ENCODE measurements around the gene DNAJC21.
"Not testable (repeated sequence)": the region's sequence is repeated elsewhere in the genome, so short reads cannot be mapped to it uniquely, and the experiment has no call there.

DNAJC21 gene

DNA sequence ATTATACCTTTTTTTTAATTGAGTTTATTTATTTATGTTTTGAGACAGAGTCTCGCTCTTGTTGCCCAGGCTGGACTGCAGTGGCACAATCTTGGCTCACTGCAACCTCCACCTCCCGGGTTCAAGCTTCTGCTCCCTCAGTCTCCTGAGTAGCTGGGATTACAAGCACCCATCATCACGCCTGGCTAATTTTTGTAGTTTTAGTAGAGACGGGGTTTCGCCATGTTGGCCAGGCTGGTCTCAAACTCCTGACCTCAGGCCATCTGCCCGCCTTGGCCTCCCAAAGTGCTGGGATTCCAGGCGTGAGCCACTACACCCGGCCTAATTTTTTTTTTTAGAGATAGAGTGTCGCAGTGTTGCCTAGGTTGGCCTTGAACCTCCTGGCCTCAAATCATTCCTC lies 6.1 kb upstream of the DNAJC21 start:
- peak overlapping the region; percentile 54 for H3K27ac ChIP-seq (ENCODE audit: low read depth, low read length, severe bottlenecking)
- not testable (repeated sequence) for H3K4me1 ChIP-seq (ENCODE audit: control insufficient read depth, insufficient read depth, low read length, poor library complexity, severe bottlenecking); H3K9me3 ChIP-seq (ENCODE audit: control insufficient read depth, low read length); H3K4me3 ChIP-seq (ENCODE audit: extremely low read depth, insufficient read depth, low read length, poor library complexity, severe bottlenecking)
- WGBS, 2 experiments (ENCODE audit: insufficient coverage in 2 of 2), result 83 to 95% methylated on average over 5 to 8 of the region's 9 CpGs
- H3K36me3 ChIP-seq (ENCODE audit: control insufficient read depth, insufficient read depth, low read length), result peaks cover 58% of the 10 kb centered on the region

GRCh38 chr5:34923694-34924461 lies 5.5 kb upstream of the DNAJC21 start:
- 72 to 100% methylated on average over 1 to 2 of the region's 3 CpGs for WGBS, 2 experiments (ENCODE audit: insufficient coverage in 2 of 2)
- H3K27ac ChIP-seq (ENCODE audit: low read depth, low read length, severe bottlenecking), result peak overlapping the region; percentile 54
- H3K9me3 ChIP-seq (ENCODE audit: control insufficient read depth, low read length), result no peaks in the 10 kb centered on the region
- peaks cover 53% of the 10 kb centered on the region for H3K36me3 ChIP-seq (ENCODE audit: control insufficient read depth, insufficient read depth, low read length)
- no peak overlapping the region for H3K4me3 ChIP-seq (ENCODE audit: extremely low read depth, insufficient read depth, low read length, poor library complexity, severe bottlenecking)
- peaks cover 5% of the 10 kb centered on the region for H3K4me1 ChIP-seq (ENCODE audit: control insufficient read depth, insufficient read depth, low read length, poor library complexity, severe bottlenecking)

GRCh38 chr5:34924462-34924765 lies 4.9 kb upstream of the DNAJC21 start:
- Histone ChIP-seq H3K4me1 (ENCODE audit: control insufficient read depth, insufficient read depth, low read length, poor library complexity, severe bottlenecking) (peaks cover 5% of the 10 kb centered on the region), H3K4me3 (ENCODE audit: extremely low read depth, insufficient read depth, low read length, poor library complexity, severe bottlenecking) (no peak overlapping the region), H3K27ac (ENCODE audit: low read depth, low read length, severe bottlenecking) (no peak overlapping the region), H3K36me3 (ENCODE audit: control insufficient read depth, insufficient read depth, low read length) (peaks cover 50% of the 10 kb centered on the region), H3K9me3 (ENCODE audit: control insufficient read depth, low read length) (no peaks in the 10 kb centered on the region)

GRCh38 chr5:34926318-34926888 lies 3.0 kb upstream of the DNAJC21 start:
- H3K9me3 ChIP-seq (ENCODE audit: control insufficient read depth, low read length), result no peaks in the 10 kb centered on the region
- no peak overlapping the region for H3K4me3 ChIP-seq (ENCODE audit: extremely low read depth, insufficient read depth, low read length, poor library complexity, severe bottlenecking)
- no peak overlapping the region for H3K27ac ChIP-seq (ENCODE audit: low read depth, low read length, severe bottlenecking)
- peaks cover 40% of the 10 kb centered on the region for H3K36me3 ChIP-seq (ENCODE audit: control insufficient read depth, insufficient read depth, low read length)
- H3K4me1 ChIP-seq (ENCODE audit: control insufficient read depth, insufficient read depth, low read length, poor library complexity, severe bottlenecking), result peaks cover 8% of the 10 kb centered on the region
- 80% methylated on average over 1 of the region's 3 CpGs; no CpG with 5 or more reads in 1 of the 2 experiments for WGBS, 2 experiments (ENCODE audit: insufficient coverage in 2 of 2)

DNA sequence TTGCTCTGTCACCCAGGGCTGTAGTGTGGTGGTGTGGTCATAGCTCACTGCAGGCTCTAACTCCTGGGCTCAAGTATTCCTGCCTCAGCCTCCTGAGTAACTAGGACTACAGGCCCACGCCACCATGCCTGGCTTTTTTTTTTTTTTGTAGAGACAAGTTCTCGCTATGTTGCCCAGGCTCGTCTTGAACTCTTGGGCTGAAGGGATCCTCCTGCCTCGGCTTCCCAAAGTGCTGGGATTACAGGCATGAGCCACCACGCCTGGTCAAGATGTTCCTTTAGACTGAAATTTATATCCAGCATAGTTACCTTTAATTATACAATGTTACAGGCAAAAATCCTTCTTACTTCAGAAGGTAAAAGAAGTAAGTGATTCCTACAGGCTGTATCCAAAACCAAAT lies 1.6 kb upstream of the DNAJC21 start:
- Histone ChIP-seq H3K9me3 (ENCODE audit: control insufficient read depth, low read length) (no peaks in the 10 kb centered on the region), H3K36me3 (ENCODE audit: control insufficient read depth, insufficient read depth, low read length) (peaks cover 33% of the 10 kb centered on the region)
- 86 to 90% methylated on average over 2 to 5 of the region's 5 CpGs for WGBS, 2 experiments (ENCODE audit: insufficient coverage in 2 of 2)

GRCh38 chr5:34928267-34928666 lies 1.1 kb upstream of the DNAJC21 start:
- no peak overlapping the region for H3K27ac ChIP-seq (ENCODE audit: low read depth, low read length, severe bottlenecking)
- 100% methylated on average over 1 of the region's 5 CpGs for WGBS, 2 experiments (ENCODE audit: insufficient coverage in 2 of 2)
- no peaks in the 10 kb centered on the region for H3K9me3 ChIP-seq (ENCODE audit: control insufficient read depth, low read length)
- H3K36me3 ChIP-seq (ENCODE audit: control insufficient read depth, insufficient read depth, low read length), result peaks cover 31% of the 10 kb centered on the region
- H3K4me3 ChIP-seq (ENCODE audit: extremely low read depth, insufficient read depth, low read length, poor library complexity, severe bottlenecking), result no peak overlapping the region
- peaks cover 13% of the 10 kb centered on the region for H3K4me1 ChIP-seq (ENCODE audit: control insufficient read depth, insufficient read depth, low read length, poor library complexity, severe bottlenecking)

More for the DNA sequence above, 1.6 kb upstream of the DNAJC21 start:
- H3K27ac ChIP-seq (ENCODE audit: low read depth, low read length, severe bottlenecking), result no peak overlapping the region
- H3K4me1 ChIP-seq (ENCODE audit: control insufficient read depth, insufficient read depth, low read length, poor library complexity, severe bottlenecking), result peaks cover 13% of the 10 kb centered on the region
- no peak overlapping the region for H3K4me3 ChIP-seq (ENCODE audit: extremely low read depth, insufficient read depth, low read length, poor library complexity, severe bottlenecking)

DNA sequence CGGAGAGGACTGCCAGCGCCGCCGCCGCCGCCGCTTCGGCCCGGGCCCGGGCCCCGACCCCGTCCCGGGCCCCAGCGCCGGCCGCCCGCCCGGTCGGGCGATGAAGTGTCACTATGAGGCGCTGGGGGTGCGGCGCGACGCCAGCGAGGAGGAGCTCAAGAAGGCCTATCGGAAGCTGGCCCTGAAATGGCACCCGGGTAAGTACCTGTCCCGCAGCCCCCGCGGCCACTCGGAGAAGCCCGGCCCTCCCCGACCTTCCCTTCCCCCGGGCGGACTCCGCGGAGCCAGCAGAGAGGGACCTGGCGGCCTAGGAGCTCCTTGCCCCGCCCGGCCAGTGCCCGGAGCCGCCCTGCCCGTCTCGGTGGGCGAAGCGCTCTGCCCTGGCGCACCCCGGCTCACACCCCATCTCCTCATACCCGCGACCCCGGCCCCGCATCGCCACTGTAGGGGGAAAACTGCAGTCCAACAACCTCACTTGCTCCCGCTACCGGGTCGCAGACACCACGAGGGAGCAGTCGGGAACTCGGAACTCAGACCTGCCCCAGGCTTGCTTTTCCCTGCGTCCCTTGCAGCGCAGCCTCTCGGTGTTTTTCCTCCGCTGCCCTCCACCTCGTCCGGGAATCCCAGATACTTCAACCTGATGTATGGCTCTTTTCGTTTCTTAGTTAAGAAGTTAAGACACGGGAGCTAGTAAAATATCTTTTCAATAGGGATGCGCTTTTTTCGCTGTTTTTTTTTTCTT lies 532 bp downstream of the DNAJC21 start:
- H3K36me3 ChIP-seq (ENCODE audit: control insufficient read depth, insufficient read depth, low read length), result peaks cover 40% of the 10 kb centered on the region
- WGBS, 2 experiments (ENCODE audit: insufficient coverage in 2 of 2), result 0% methylated on average over 48 to 51 of the region's 70 CpGs
- peak overlapping the region; percentile 89 for H3K27ac ChIP-seq (ENCODE audit: low read depth, low read length, severe bottlenecking)
- peaks cover 10% of the 10 kb centered on the region for H3K4me1 ChIP-seq (ENCODE audit: control insufficient read depth, insufficient read depth, low read length, poor library complexity, severe bottlenecking)
- peak overlapping the region; percentile 84 for H3K4me3 ChIP-seq (ENCODE audit: extremely low read depth, insufficient read depth, low read length, poor library complexity, severe bottlenecking)
- H3K9me3 ChIP-seq (ENCODE audit: control insufficient read depth, low read length), result no peaks in the 10 kb centered on the region

- H3K36me3 ChIP-seq (ENCODE audit: control insufficient read depth, insufficient read depth, low read length), result peaks cover 40% of the 10 kb centered on the region
- peaks cover 11% of the 10 kb centered on the region for H3K4me1 ChIP-seq (ENCODE audit: control insufficient read depth, insufficient read depth, low read length, poor library complexity, severe bottlenecking)
- WGBS, 2 experiments (ENCODE audit: insufficient coverage in 2 of 2), result 0 to 10% methylated on average over 1 to 2 of the region's 3 CpGs
- peak overlapping the region; percentile 84 for H3K4me3 ChIP-seq (ENCODE audit: extremely low read depth, insufficient read depth, low read length, poor library complexity, severe bottlenecking)
- peak overlapping the region; percentile 89 for H3K27ac ChIP-seq (ENCODE audit: low read depth, low read length, severe bottlenecking)
- no peaks in the 10 kb centered on the region for H3K9me3 ChIP-seq (ENCODE audit: control insufficient read depth, low read length)
Observed at GRCh38 chr5:34930462-34930844, 1.1 kb downstream of the DNAJC21 start.

DNA sequence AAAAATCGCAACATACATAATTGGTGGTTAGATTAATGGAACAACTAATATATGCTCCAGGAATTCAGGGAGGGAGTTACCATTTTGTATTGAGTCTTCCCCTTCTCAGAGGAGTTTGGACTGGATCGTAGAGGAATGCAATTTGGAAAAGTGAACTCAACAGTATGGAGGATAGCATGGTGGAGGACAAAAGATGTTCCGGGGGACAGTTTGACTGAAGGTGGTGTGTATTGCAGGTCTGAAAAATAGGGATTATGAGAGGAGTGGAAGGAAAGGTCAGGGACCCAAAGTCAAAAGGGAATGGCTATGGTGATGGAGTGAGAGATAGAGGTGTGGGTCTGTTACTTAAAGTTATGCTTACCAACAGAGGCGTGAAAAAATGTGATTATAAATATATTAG lies 1.5 kb downstream of the DNAJC21 start:
- H3K9me3 ChIP-seq (ENCODE audit: control insufficient read depth, low read length), result no peaks in the 10 kb centered on the region
- H3K4me1 ChIP-seq (ENCODE audit: control insufficient read depth, insufficient read depth, low read length, poor library complexity, severe bottlenecking), result peaks cover 11% of the 10 kb centered on the region
- no peak overlapping the region for H3K27ac ChIP-seq (ENCODE audit: low read depth, low read length, severe bottlenecking)
- peaks cover 40% of the 10 kb centered on the region for H3K36me3 ChIP-seq (ENCODE audit: control insufficient read depth, insufficient read depth, low read length)
- 86 to 87% methylated on average over 3 of the region's 4 CpGs for WGBS, 2 experiments (ENCODE audit: insufficient coverage in 2 of 2)
- H3K4me3 ChIP-seq (ENCODE audit: extremely low read depth, insufficient read depth, low read length, poor library complexity, severe bottlenecking), result peak overlapping the region; percentile 84

DNA sequence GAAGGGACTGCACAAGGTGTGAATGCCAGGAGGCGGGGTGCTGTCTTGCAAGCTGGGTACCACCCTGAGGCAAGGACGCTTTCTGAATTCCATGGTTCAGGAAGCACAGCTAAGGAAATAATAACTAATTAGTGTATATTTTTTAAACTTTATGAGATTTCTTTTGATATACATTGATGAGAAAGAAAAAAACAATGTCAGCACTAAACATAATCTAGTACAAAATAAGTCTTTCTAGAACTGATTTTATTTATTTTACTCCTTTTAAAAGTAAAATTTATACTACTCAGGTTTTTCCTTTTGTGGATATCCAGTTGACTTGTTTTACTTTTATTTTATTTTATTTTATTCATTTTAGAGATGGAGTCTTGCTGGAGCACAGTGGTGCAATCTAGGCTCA lies 3.6 kb downstream of the DNAJC21 start:
- Histone ChIP-seq H3K4me1 (ENCODE audit: control insufficient read depth, insufficient read depth, low read length, poor library complexity, severe bottlenecking) (peaks cover 11% of the 10 kb centered on the region), H3K9me3 (ENCODE audit: control insufficient read depth, low read length) (no peaks in the 10 kb centered on the region), H3K27ac (ENCODE audit: low read depth, low read length, severe bottlenecking) (no peak overlapping the region), H3K36me3 (ENCODE audit: control insufficient read depth, insufficient read depth, low read length) (peaks cover 49% of the 10 kb centered on the region), H3K4me3 (ENCODE audit: extremely low read depth, insufficient read depth, low read length, poor library complexity, severe bottlenecking) (no peak overlapping the region)
- 100% methylated on average over 1 of the region's 2 CpGs; no CpG with 5 or more reads in 1 of the 2 experiments for WGBS, 2 experiments (ENCODE audit: insufficient coverage in 2 of 2)

DNA sequence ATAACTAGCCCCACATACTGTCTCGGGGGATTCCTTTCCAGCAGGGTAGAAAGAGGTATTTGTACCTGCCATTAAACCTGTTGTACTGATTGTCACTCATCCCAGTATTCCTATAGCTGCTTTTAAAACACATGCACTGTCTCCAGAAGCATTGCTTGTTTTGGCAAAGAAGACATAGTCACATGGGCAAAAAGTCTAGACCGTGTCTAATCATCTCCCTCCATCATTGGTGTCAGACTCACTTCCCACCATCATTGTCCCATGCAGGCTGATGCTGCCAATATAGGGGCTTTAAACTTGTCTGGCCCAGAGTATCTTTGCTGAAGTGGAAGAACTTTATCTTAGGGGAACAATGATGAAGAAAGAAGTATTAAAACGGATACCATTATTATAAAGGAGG lies 12.6 kb downstream of the DNAJC21 start:
- H3K9me3 ChIP-seq (ENCODE audit: control insufficient read depth, low read length), result no peaks in the 10 kb centered on the region
- peaks cover 79% of the 10 kb centered on the region for H3K36me3 ChIP-seq (ENCODE audit: control insufficient read depth, insufficient read depth, low read length)
- 89 to 92% methylated on average over 2 to 3 of the region's 3 CpGs for WGBS, 2 experiments (ENCODE audit: insufficient coverage in 2 of 2)
- no peak overlapping the region for H3K4me3 ChIP-seq (ENCODE audit: extremely low read depth, insufficient read depth, low read length, poor library complexity, severe bottlenecking)
- H3K27ac ChIP-seq (ENCODE audit: low read depth, low read length, severe bottlenecking), result no peak overlapping the region
- H3K4me1 ChIP-seq (ENCODE audit: control insufficient read depth, insufficient read depth, low read length, poor library complexity, severe bottlenecking), result no peaks in the 10 kb centered on the region
